Spleen (tissue), 7 donors: Measurements from ENCODE around the gene ZNF732.

Experiments used
- POLR2A ChIP-seq, 3 donors: fragments of 450-650 bp; IDR thresholded peaks; one replicate each; pipeline ENCODE4 v1.5.1; 2017; ENCODE audit warnings: antibody characterized with exemption in 3 of 3, mild to moderate bottlenecking in 1 of 3
- TF ChIP-seq, protein P1 (sequence below), 11 experiments: fragments of 200-600 bp in 7 of 11; fragments of 450-650 bp in 4 of 11; sonication (generic) in 4 of 11; IDR thresholded peaks in 8 of 11; conservative IDR thresholded peaks in 3 of 11; 1 replicate in 7 of 11; 2 replicates in 4 of 11; pipeline versions ENCODE4 v1.4.0 to v1.8.0; 2016 to 2021; ENCODE audit warnings: antibody characterized with exemption in 11 of 11, inconsistent platforms in 4 of 11, mild to moderate bottlenecking in 1 of 11
- donor health status: DM: no; HTN: no; CAD: no; lungs with moderate emphysema.
- donor health status: DM: no; HTN: no; CAD: no.
- donor health status: DM: no; HTN: no; CAD: no.

DNA sequence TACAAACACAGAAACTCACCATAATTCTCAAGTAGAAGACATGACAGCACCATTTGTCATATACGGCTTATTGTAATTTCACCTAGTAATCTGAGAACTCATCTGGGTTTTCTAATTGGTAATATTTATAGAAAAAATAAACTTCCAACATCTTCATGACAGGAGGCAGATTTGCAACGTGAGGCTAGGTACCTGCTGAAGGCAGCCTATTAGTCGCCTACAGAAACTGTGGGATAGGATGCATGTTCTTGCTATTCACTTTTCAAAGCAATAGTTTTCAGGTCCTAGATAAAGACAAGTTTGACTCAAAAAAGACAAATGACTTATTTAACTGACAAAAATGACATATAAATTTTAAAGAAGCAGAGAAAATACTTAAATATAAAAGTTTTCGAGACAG, 2.9 kb downstream of the ZNF732 start:
- no peak for TF ChIP-seq POLR2A (IDR thresholded peaks at IDR 0.05)
- TF ChIP-seq, protein P1, sequence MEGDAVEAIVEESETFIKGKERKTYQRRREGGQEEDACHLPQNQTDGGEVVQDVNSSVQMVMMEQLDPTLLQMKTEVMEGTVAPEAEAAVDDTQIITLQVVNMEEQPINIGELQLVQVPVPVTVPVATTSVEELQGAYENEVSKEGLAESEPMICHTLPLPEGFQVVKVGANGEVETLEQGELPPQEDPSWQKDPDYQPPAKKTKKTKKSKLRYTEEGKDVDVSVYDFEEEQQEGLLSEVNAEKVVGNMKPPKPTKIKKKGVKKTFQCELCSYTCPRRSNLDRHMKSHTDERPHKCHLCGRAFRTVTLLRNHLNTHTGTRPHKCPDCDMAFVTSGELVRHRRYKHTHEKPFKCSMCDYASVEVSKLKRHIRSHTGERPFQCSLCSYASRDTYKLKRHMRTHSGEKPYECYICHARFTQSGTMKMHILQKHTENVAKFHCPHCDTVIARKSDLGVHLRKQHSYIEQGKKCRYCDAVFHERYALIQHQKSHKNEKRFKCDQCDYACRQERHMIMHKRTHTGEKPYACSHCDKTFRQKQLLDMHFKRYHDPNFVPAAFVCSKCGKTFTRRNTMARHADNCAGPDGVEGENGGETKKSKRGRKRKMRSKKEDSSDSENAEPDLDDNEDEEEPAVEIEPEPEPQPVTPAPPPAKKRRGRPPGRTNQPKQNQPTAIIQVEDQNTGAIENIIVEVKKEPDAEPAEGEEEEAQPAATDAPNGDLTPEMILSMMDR (IDR thresholded peaks at IDR 0.05 in 8 of 11, conservative IDR thresholded peaks at IDR 0.05 in 3 of 11) = no peak
